HG03460 (cell line): Measurements from ENCODE around the gene BCAS3.
A peak's percentile ranks its signal among the peaks of the same experiment; 100 is the strongest.

ENCODE experiments used
- ATAC-seq: cut with Tn5 transposase; IDR thresholded peaks from one replicate; pipeline ENCODE4 v1.9.1; 2021; ENCODE audit not compliant: unreplicated experiment

BCAS3 gene

GRCh38 chr17:61053469-61053868 is 375.8 kb downstream of the BCAS3 start:
- no peak for ATAC-seq

GRCh38 chr17:61054436-61054835 is 376.8 kb downstream of the BCAS3 start:
- ATAC-seq, result no peak

DNA sequence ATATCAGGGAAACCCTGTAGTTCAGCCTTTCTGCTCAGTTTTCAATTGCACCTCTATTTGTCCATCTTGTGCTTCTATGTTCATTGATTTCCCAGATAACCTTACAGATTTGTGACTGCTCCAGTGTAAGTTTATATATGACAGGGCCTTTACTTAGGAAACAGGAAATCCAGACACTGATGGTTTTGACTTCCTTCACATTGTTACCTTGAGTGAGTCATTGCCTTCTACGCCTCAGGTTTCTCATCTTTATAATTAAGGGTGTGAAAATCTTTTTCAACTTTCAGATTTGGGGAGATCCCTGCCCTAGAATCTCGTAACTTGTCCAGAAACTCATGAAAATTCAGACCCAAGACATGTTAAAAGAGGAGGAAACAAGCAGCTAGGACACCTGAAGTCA is 379.6 kb downstream of the BCAS3 start:
- no peak for ATAC-seq

DNA sequence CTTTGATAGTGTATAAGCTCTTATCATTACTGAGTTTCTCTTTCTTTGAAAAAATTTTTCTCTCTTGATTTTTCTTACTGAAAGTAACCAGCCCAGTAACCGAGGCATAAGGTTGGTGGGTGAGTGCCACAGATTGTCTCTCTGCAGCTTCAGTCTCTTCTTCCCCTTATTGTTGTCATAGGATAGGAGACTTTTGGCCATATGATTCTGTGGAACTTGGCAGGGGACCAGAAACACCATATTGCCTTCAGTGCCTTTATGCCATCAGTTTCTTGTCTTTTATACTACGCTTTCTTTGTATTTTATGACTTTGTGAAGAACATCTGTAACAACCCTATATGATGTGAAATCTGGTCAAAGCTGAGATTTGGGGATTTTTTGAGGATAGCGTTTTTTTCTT is 380.4 kb downstream of the BCAS3 start:
- ATAC-seq, result no peak

DNA sequence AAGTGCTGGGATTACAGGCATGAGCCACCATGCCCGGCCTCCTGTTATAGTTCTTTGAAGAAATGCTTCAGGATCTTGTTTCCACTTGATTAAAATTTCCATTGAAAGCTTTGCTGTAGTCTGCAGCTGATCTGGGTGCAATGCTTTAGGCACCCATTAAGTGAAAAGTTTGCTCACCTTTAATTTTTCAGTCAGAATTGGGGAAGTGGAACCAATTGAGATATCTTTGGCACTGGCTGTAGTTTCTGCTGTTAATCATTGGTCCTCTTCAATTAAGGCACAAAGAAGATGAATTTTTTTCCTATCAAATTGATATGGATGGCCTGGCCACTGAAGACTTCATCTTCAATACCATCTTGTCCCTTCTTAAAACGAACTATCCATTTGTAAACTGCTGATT is 385.9 kb downstream of the BCAS3 start:
- peak; percentile 62 for ATAC-seq

DNA sequence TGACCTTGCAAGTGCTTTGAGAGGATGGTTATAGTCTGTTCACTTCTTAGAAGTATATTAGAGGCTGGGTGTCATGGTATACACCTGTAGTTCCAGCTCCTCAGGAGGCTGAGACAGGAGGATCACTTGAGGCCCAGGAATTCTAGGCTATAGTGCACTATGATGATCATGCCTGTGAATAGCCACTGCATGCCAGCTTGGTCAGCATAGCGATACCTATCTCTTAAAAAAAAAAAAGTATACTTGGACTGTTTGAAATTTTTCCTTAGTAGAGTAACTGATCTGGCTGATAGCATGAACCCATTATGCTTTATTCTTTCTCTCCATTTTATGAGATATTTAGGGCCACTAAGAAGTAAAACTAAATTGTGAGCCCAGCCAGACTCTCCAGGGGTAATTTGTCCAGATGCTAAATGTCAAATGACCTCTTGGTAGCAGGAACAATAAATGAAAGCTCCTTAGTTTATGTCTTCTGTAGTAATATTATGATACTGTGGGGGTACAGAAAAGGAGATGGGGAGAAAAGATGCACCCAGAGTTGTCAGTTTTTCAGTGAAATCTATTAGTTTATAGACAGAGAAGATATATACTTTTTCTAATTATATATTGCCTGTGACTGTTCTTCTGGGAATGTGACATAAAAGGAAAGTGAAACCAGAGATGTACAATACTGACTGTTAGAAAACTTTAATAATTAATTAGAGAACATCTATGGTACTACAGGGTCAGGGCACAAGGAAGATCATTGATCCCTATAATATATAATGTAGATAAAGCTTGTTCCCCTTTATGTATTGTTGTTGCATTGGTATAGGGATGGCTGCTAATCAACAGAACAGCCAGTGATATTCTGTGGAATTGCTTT is 386.7 kb downstream of the BCAS3 start:
- ATAC-seq, result no peak

- ATAC-seq, result no peak
These were observed 387.7 kb downstream of the BCAS3 start for GRCh38 chr17:61065263-61065773.

- no peak for ATAC-seq
These were observed 388.4 kb downstream of the BCAS3 start for GRCh38 chr17:61066062-61066461.

DNA sequence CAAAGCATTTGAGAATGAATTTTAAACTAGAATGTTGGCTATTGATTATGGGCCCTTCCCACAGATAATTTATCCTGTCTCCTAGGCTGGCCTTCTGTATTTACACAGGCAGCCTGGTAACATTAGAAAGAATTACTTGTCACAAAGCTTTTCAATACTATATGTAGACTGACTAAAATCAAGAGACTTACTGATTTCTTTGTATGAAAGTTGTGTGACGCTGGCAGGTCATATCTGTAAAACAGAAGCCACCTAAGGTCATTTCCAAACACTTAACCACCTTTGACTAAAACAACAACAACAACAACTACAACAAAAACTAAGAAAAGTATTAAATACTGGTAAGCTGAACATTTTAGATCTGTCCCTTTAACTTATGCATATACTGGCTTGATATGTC is 393.0 kb downstream of the BCAS3 start:
- no peak for ATAC-seq

DNA sequence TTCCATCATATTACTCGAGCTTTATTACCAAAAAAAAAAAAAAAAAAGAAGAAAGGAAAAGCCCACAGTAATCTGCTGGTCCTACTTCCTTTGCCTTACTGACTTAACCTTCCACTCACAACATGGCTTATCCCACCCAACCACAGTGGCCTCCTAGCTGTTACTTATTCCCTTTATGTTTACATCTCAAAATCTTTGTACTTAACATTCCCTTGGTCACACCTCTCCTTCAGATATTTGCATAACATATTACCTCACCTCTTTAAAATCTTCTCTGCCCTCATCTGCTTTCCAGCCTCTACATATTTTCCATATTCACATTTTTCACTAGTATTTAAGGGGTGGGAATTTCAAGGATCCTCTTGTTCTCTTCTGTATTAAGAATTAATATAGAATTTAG is 395.0 kb downstream of the BCAS3 start:
- no peak for ATAC-seq

DNA sequence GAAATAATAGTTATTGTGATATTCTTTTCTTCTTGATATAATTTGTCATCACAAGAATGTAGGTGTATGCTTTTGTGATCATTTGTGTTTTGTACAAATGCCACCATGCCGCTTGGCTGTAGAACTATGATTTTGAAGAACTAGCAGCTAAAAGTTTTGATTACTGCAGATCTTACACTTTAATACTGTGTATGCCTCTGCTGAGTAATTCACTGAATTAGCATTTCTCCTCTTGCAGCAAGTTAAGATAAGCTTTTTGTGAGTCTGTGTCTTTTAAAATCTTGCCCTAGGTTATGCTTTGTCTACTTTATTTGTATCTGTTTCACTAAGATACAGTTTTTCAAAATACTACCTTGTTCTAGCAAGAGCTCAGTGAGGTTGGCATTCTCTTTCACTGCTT is 395.5 kb downstream of the BCAS3 start:
- ATAC-seq, result no peak

DNA sequence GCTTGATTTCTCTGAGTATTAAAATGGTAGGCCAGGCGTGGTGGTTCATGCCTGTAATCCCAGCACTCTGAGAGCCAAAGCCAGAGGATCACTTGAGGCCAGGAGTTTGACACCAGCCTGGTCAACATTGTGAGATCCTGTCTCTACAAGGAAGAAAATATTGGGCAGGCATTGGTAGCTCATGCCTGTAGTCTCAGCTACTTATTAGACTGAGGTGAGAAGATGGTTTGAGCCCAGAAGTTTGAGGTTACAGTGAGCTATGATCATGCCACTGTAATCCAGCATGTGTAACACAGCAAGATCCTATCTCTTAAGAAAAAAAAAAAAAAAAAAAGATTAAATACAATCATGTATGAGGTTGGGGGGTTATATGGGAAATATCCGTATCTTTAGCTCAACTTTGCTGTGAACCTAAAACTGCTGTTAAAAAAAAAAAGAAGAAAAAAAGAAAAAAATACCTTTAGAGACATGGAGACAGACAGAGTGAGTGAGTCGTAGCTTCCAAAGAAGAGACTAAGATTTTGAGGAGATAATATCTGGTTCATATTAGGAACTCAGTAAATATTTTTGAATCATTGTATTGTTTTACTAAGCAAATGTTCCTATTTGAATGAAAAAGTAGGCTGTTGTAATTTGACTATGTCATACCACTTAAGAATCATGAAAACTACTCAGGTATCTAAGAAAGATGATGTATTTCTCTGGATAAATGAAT is 396.3 kb downstream of the BCAS3 start:
- ATAC-seq, result no peak

GRCh38 chr17:61075988-61076387 is 398.3 kb downstream of the BCAS3 start:
- ATAC-seq, result no peak

GRCh38 chr17:61076621-61077031 is 399.0 kb downstream of the BCAS3 start:
- ATAC-seq, result no peak

- no peak for ATAC-seq
These were observed 404.3 kb downstream of the BCAS3 start for GRCh38 chr17:61081959-61082358.

- ATAC-seq, result no peak
These were observed 406.6 kb downstream of the BCAS3 start for GRCh38 chr17:61084260-61084659.

DNA sequence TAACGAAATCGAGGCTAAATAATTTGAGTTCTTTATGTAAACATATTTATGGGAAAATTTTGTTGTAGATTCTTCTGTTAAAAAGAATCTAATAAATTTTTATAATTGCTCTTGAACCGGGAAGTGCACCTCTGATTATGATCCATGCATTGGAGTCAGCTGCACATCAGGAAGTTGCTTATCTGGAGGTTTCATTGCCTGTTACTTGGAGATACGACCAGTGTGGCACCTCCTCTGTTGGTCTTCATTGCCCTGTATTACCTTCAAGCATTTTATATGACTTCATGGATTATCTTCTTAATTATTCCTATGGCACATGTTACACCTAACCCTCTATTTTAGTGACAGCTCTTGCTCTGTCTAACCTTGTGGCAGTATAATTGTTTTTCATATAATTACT is 409.4 kb downstream of the BCAS3 start:
- ATAC-seq, result no peak

- ATAC-seq, result no peak
These were observed 410.9 kb downstream of the BCAS3 start for GRCh38 chr17:61088556-61088955.

- ATAC-seq, result no peak
These were observed 413.4 kb downstream of the BCAS3 start for GRCh38 chr17:61091096-61091495.

DNA sequence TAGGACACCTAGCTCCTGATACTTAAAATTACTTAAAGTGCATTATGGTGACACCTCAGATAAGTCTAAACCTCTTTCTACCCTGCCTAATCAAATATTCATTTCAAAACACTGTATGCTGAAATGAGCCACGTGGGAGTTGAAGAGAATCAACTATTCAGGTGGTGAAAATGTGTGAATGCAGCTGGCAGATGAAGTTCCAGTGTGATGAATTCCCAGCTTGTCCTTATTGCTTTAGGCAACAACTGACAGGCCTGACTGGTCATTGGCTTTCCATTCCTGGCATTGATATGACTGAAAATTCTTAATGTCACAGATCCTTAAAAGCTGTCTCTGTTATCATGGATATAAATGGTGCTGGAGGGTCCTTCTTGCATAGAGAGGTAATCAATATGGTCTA is 420.1 kb downstream of the BCAS3 start:
- no peak for ATAC-seq

- ATAC-seq, result no peak
These were observed 428.7 kb downstream of the BCAS3 start for GRCh38 chr17:61106354-61106753.

DNA sequence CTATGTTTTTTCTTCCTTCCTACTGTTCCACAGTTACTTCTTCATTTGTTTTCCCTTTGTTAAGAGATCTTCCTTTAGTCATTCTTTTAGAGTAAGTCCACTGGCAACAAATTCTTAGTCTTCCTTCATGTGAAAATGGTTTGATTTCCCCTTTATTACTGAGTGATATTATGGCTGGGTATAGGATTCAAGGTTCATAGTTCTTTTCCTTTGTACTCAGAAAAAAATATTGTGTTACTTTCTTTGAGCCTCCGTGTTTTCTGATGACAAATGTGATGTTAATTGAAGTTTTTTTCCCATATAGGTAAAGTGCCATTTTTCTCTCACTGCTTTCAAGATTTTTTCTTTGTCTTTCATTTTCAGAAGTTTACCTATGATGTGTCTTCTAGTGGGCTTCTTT is 438.9 kb downstream of the BCAS3 start:
- ATAC-seq, result no peak
